OCI-LY3 (cell line): Measurements from ENCODE around the gene DEPDC7.

ENCODE experiments used
- H2AFZ ChIP-seq: fragments of 200-600, 300-600 bp; shearing (Covaris generic); 2 replicates; pipeline ENCODE4 v1.6.0; 2014; ENCODE audit warnings: antibody characterized with exemption, low read depth, low read length
- H3K27ac ChIP-seq: fragments of 200-600, 300-600 bp; sonication (generic); 2 replicates; pipeline ENCODE4 v1.5.1; 2014; ENCODE audit warnings: mild to moderate bottlenecking, low read length, moderate library complexity, mixed read lengths
- H3K27me3 ChIP-seq: fragments of 200-600, 300-600 bp; sonication (generic); 2 replicates; pipeline ENCODE4 v1.6.1; 2014; ENCODE audit warnings: low read depth, low read length, mixed read lengths
- H3K36me3 ChIP-seq: fragments of 200-600, 300-600 bp; sonication (generic); replicated peaks from 2 replicates; pipeline ENCODE3; 2014; ENCODE audit warnings: low read depth, low read length, mixed read lengths
- H3K4me1 ChIP-seq: fragments of 300-600, 200-600 bp; sonication (generic); 2 replicates; pipeline ENCODE4 v1.6.1; 2014; ENCODE audit warnings: low read length, mixed read lengths
- H3K4me2 ChIP-seq: fragments of 200-600, 300-600 bp; sonication (generic); 2 replicates; pipeline ENCODE4 v1.6.1; 2014; ENCODE audit warnings: low read length, mixed read lengths
- H3K4me3 ChIP-seq: fragments of 300-600, 200-600 bp; sonication (generic); 2 replicates; pipeline ENCODE4 v1.5.1; 2014; ENCODE audit warnings: antibody characterized with exemption, mild to moderate bottlenecking, low read length, moderate library complexity
- H3K79me2 ChIP-seq: fragments of 300-600, 200-600 bp; shearing (Covaris generic); 2 replicates; pipeline ENCODE4 v1.6.1; 2014; ENCODE audit warnings: mild to moderate bottlenecking, low read length, mixed read lengths
- H3K9ac ChIP-seq: fragments of 300-600, 200-600 bp; shearing (Covaris generic); 2 replicates; pipeline ENCODE4 v1.6.0; 2014; ENCODE audit warnings: mild to moderate bottlenecking, low read length, moderate library complexity
- H3K9me3 ChIP-seq: fragments of 200-600, 300-600 bp; shearing (Covaris generic); 2 replicates; pipeline ENCODE4 v1.6.1; 2014; ENCODE audit warnings: low read length, mixed read lengths; ENCODE audit not compliant: insufficient read depth
- H4K20me1 ChIP-seq: fragments of 200-600, 300-600 bp; sonication (generic); 2 replicates; pipeline ENCODE4 v1.6.1; 2016; ENCODE audit warnings: low read length, mixed read lengths; ENCODE audit not compliant: insufficient read depth
- CTCF ChIP-seq: fragments of 200-600, 300-600 bp; sonication (generic); IDR thresholded peaks from 2 replicates; pipeline ENCODE4 v1.5.1; 2014; ENCODE audit warnings: antibody characterized with exemption, low read length, low read depth
- EZH2phosphoT487 ChIP-seq: fragments of 200-600 bp; shearing (Covaris generic); IDR thresholded peaks from 2 replicates; pipeline ENCODE4 v1.6.1; 2018; ENCODE audit warnings: antibody characterized with exemption, mixed run types, low read depth

DEPDC7 gene

GRCh38 chr11:33035011-33035410, 19.3 kb downstream of the DEPDC7 start:
- Histone ChIP-seq H3K9ac (no peak overlapping the region), H3K4me1 (no peaks in the 10 kb centered on the region), H4K20me1 (no peaks in the 10 kb centered on the region), H3K27ac (no peak overlapping the region), H3K4me2 (no peak overlapping the region), H3K9me3 (no peaks in the 10 kb centered on the region), H3K36me3 (no peaks in the 10 kb centered on the region), H3K79me2 (no peaks in the 10 kb centered on the region; the same call in 1 of the 2 replicates), H3K27me3 (peaks cover 22% of the 10 kb centered on the region), H2AFZ (no peak overlapping the region), H3K4me3 (no peak overlapping the region)
- TF ChIP-seq CTCF, result no peak
- no peak for TF ChIP-seq EZH2phosphoT487

- no peaks in the 10 kb centered on the region; the same call in 1 of the 2 replicates for H3K27me3 ChIP-seq
- H3K9me3 ChIP-seq, result no peaks in the 10 kb centered on the region
- H2AFZ ChIP-seq, result peak within 1 kb of the TSS; percentile 90
- H3K27ac ChIP-seq, result peak within 1 kb of the TSS; percentile 78
- H4K20me1 ChIP-seq, result no peaks in the 10 kb centered on the region
- H3K4me2 ChIP-seq, result peak within 1 kb of the TSS; percentile 93
- H3K4me3 ChIP-seq, result peak within 1 kb of the TSS; percentile 88
- no peak for TF ChIP-seq EZH2phosphoT487
- no peak for TF ChIP-seq CTCF
- H3K9ac ChIP-seq, result peak within 1 kb of the TSS; percentile 88
- no peaks in the 10 kb centered on the region; the same call in 1 of the 2 replicates for H3K79me2 ChIP-seq
- peaks cover 7% of the 10 kb centered on the region for H3K36me3 ChIP-seq
- H3K4me1 ChIP-seq, result peaks cover 11% of the 10 kb centered on the region
Measured at GRCh38 chr11:33039274-33040032, 23.8 kb downstream of the DEPDC7 start, which contains the start of gene TCP11L1. TSS of gene TCP11L1 (plus strand) at chr11:33039572. CDS start at chr11:33043774, 4,202 bp downstream.

GRCh38 chr11:33040033-33040861, 24.6 kb downstream of the DEPDC7 start:
- H3K9ac ChIP-seq, result peak overlapping the region; percentile 88
- H3K4me3 ChIP-seq, result peak overlapping the region; percentile 88
- H3K79me2 ChIP-seq, result no peaks in the 10 kb centered on the region; the same call in 1 of the 2 replicates
- peaks cover 14% of the 10 kb centered on the region for H3K36me3 ChIP-seq
- TF ChIP-seq EZH2phosphoT487 (no peak), CTCF (no peak)
- H3K4me2 ChIP-seq, result peak overlapping the region; percentile 93
- H4K20me1 ChIP-seq, result no peaks in the 10 kb centered on the region
- H2AFZ ChIP-seq, result peak overlapping the region; percentile 90
- H3K4me1 ChIP-seq, result peaks cover 11% of the 10 kb centered on the region
- no peaks in the 10 kb centered on the region; the same call in 1 of the 2 replicates for H3K27me3 ChIP-seq
- H3K9me3 ChIP-seq, result no peaks in the 10 kb centered on the region
- peak overlapping the region; percentile 78 for H3K27ac ChIP-seq
